T-helper 2 cell treated with Interferon-gamma antibody and Interleukin-4, amounts not matched to agents 5 μg/mL and 100 μg/mL, for 36 hours (primary cell): ENCODE results near the gene MED16.
A peak's percentile ranks its signal among the peaks of the same experiment; 100 is the strongest.

Experiments used
- DNase-seq: peaks from one replicate; pipeline ENCODE4 v3.0.0; 2021; ENCODE audit warnings: low spot score
- H3K27ac Mint-ChIP-seq: one replicate; pipeline ENCODE4 v1.8.0; 2021; ENCODE audit warnings: mild to moderate bottlenecking, mixed read lengths
- H3K27me3 Mint-ChIP-seq: one replicate; pipeline ENCODE4 v1.8.0; 2021; ENCODE audit warnings: low read depth, mixed read lengths
- H3K36me3 Mint-ChIP-seq: one replicate; pipeline ENCODE4 v1.8.0; 2021; ENCODE audit warnings: low read depth, mixed read lengths
- H3K4me1 Mint-ChIP-seq: one replicate; pipeline ENCODE4 v1.8.0; 2021; ENCODE audit warnings: low read depth, mixed read lengths
- H3K4me3 Mint-ChIP-seq: one replicate; pipeline ENCODE4 v1.8.0; 2022; ENCODE audit warnings: mild to moderate bottlenecking, moderate library complexity, mixed read lengths
- H3K9me3 Mint-ChIP-seq: one replicate; pipeline ENCODE4 v1.8.0; 2021; ENCODE audit warnings: mixed read lengths

Gene MED16

DNA sequence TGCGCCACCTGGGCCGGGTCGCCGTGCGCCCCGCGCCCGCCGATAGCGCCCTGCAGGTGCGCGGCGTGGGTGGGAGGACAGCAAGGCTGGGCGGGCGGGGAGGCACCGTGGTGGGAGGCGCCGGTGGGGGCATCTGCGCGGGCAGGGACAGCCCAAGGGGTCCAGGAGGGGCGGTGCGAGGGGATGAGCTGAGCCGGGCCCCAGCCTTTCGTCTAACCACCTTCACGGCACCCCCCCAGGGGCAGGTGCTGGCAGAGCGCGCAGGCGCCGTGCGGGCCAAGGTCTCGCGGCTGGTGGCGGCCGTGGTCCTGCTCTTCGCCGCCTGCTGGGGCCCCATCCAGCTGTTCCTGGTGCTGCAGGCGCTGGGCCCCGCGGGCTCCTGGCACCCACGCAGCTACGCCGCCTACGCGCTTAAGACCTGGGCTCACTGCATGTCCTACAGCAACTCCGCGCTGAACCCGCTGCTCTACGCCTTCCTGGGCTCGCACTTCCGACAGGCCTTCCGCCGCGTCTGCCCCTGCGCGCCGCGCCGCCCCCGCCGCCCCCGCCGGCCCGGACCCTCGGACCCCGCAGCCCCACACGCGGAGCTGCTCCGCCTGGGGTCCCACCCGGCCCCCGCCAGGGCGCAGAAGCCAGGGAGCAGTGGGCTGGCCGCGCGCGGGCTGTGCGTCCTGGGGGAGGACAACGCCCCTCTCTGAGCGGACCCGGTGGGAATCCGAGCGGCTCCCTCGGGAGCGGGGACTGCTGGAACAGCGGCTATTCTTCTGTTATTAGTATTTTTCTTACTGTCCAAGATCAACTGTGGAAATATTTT lies 27.3 kb upstream of the MED16 start:
- peak overlapping the region; percentile 72 for H3K27ac Mint-ChIP-seq
- DNase-seq: peak; percentile 77
- no peaks in the 10 kb centered on the region for H3K9me3 Mint-ChIP-seq
- H3K27me3 Mint-ChIP-seq: peaks cover 11% of the 10 kb centered on the region
- no peaks in the 10 kb centered on the region for H3K36me3 Mint-ChIP-seq
- H3K4me3 Mint-ChIP-seq: peak overlapping the region; percentile 78
- H3K4me1 Mint-ChIP-seq: peaks cover 12% of the 10 kb centered on the region

GRCh38 chr19:919199-920050 lies 26.4 kb upstream of the MED16 start:
- Mint-ChIP-seq H3K4me1 (peaks cover 11% of the 10 kb centered on the region), H3K27ac (no peak overlapping the region), H3K27me3 (peaks cover 11% of the 10 kb centered on the region), H3K36me3 (no peaks in the 10 kb centered on the region), H3K9me3 (no peaks in the 10 kb centered on the region), H3K4me3 (peak overlapping the region; percentile 61)
- peak; percentile 48 for DNase-seq

GRCh38 chr19:918481-919198 lies 25.7 kb upstream of the MED16 start:
- Mint-ChIP-seq H3K4me3 (peak overlapping the region; percentile 61), H3K9me3 (no peaks in the 10 kb centered on the region), H3K36me3 (no peaks in the 10 kb centered on the region), H3K27me3 (peaks cover 11% of the 10 kb centered on the region), H3K27ac (no peak overlapping the region), H3K4me1 (peaks cover 10% of the 10 kb centered on the region)
- no peak for DNase-seq

DNA sequence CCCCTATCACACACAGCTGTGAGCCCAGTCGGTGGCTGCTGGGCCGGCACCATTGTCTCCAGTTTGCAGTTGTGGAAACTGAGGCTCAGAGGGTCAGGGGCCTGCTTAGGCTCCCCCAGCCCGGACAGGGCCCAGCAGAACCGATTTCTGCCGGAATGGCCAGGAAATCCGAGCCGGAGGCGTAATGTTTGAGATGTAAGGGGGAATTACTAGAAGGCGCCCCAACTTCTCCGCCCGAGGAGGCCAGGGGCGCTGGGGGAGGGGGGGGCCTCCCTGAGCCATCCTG lies 25.1 kb upstream of the MED16 start:
- H3K9me3 Mint-ChIP-seq: no peaks in the 10 kb centered on the region
- H3K27me3 Mint-ChIP-seq: peaks cover 11% of the 10 kb centered on the region
- no peaks in the 10 kb centered on the region for H3K36me3 Mint-ChIP-seq
- H3K27ac Mint-ChIP-seq: peak overlapping the region; percentile 41
- DNase-seq: no peak
- H3K4me1 Mint-ChIP-seq: peaks cover 10% of the 10 kb centered on the region
- H3K4me3 Mint-ChIP-seq: peak overlapping the region; percentile 77

DNA sequence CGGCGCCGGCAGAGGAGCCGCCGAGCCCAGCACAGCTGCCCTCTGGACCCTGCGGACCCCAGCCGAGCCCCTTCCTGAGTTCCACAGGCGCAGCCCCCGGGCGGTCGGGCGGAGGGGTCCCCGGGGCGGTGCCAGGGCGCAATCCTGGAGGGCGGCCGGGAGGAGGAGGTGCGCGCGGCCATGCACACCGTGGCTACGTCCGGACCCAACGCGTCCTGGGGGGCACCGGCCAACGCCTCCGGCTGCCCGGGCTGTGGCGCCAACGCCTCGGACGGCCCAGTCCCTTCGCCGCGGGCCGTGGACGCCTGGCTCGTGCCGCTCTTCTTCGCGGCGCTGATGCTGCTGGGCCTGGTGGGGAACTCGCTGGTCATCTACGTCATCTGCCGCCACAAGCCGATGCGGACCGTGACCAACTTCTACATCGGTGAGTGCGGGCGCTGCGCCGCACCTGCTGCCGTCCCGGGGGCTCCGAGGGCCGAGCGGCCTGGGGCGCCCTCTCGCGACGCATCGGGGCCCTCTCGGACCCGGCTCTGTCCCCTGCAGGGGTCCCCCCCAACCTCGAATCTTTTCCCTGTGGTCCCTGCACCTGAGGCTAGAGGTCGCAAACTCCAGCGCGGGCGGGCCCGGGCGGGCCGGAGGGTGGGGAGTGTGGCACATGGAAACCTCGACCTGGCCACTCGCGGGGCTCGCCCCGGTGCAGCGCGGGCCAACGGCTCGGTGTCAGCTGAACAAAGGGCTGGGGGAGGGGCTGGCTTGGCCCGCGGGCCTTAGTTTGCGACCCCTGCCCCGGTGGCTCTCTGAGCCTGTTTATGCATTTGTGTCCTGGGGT lies 24.6 kb upstream of the MED16 start, which contains the start of gene KISS1R:
Gene KISS1R (plus strand): TSS at position 11 of the 829 bp plus-strand sequence. CDS start 170 bp downstream, at position 181.
- Mint-ChIP-seq H3K4me1 (peaks cover 10% of the 10 kb centered on the region), H3K27ac (peak within 1 kb of the TSS; percentile 41), H3K4me3 (peak within 1 kb of the TSS; percentile 77), H3K36me3 (no peaks in the 10 kb centered on the region), H3K27me3 (peaks cover 11% of the 10 kb centered on the region), H3K9me3 (no peaks in the 10 kb centered on the region)
- DNase-seq: peak; percentile 34

- H3K4me3 Mint-ChIP-seq: no peak overlapping the region
- no peak for DNase-seq
- H3K36me3 Mint-ChIP-seq: no peaks in the 10 kb centered on the region
- no peak overlapping the region for H3K27ac Mint-ChIP-seq
- H3K4me1 Mint-ChIP-seq: peaks cover 8% of the 10 kb centered on the region
- H3K9me3 Mint-ChIP-seq: no peaks in the 10 kb centered on the region
- peaks cover 11% of the 10 kb centered on the region for H3K27me3 Mint-ChIP-seq
Observed at GRCh38 chr19:916645-917322, 23.8 kb upstream of the MED16 start.

GRCh38 chr19:913080-913748 lies 20.2 kb upstream of the MED16 start, which contains the start of gene R3HDM4:
R3HDM4 (minus strand) TSS chr19:913219; CDS start chr19:913157, 62 bp downstream.
- Mint-ChIP-seq H3K4me3 (peak within 1 kb of the TSS; percentile 84), H3K4me1 (peaks cover 17% of the 10 kb centered on the region), H3K27me3 (peaks cover 6% of the 10 kb centered on the region), H3K36me3 (peaks cover 10% of the 10 kb centered on the region), H3K27ac (peak within 1 kb of the TSS; percentile 93), H3K9me3 (no peaks in the 10 kb centered on the region)
- peak; percentile 83 for DNase-seq

GRCh38 chr19:912181-913079 lies 19.4 kb upstream of the MED16 start:
- Mint-ChIP-seq H3K4me1 (peaks cover 17% of the 10 kb centered on the region), H3K9me3 (no peaks in the 10 kb centered on the region), H3K4me3 (peak overlapping the region; percentile 84), H3K36me3 (peaks cover 10% of the 10 kb centered on the region), H3K27me3 (peaks cover 3% of the 10 kb centered on the region), H3K27ac (peak overlapping the region; percentile 89)
- no peak for DNase-seq

GRCh38 chr19:911197-912033 lies 18.4 kb upstream of the MED16 start:
- Mint-ChIP-seq H3K4me3 (peak overlapping the region; percentile 69), H3K27ac (peak overlapping the region; percentile 78), H3K9me3 (no peaks in the 10 kb centered on the region), H3K27me3 (no peaks in the 10 kb centered on the region), H3K4me1 (peaks cover 20% of the 10 kb centered on the region), H3K36me3 (peaks cover 12% of the 10 kb centered on the region)
- DNase-seq: no peak

DNA sequence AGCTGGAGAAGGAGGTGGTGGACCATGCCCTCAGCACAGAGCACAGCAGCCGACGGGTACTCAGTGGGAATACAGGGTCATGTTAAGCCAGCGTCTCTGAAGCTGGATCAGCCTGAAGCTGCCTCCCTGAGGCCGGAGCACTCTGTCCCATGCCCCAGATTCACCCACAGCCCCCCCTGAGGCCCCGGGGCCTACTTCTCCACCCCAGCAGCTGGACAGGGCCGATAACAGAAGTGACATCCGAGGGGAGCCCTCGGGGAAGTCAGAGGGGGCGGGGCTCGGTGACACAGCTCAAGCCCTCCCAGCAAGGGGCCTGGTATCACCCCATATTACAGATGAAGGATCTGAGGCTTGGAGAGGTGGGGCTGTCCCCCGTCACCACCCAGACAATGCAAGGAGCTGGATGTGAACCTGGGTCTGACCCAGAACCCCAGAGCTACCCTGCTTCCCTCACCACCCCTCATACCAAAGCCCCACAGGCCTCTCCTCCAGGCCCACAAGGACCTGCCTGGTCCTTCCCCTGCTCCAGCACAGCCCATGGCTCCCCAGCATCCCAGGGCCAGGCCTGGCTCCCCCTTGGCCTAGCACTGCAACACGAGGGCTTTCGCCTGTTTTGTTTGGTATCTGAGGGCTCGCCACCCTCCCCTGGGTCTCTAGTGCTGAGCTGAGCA lies 14.3 kb upstream of the MED16 start:
- no peak for DNase-seq
- Mint-ChIP-seq H3K9me3 (no peaks in the 10 kb centered on the region), H3K27ac (peak overlapping the region; percentile 77), H3K27me3 (no peaks in the 10 kb centered on the region), H3K36me3 (peaks cover 12% of the 10 kb centered on the region), H3K4me1 (peaks cover 21% of the 10 kb centered on the region), H3K4me3 (no peak overlapping the region)

DNA sequence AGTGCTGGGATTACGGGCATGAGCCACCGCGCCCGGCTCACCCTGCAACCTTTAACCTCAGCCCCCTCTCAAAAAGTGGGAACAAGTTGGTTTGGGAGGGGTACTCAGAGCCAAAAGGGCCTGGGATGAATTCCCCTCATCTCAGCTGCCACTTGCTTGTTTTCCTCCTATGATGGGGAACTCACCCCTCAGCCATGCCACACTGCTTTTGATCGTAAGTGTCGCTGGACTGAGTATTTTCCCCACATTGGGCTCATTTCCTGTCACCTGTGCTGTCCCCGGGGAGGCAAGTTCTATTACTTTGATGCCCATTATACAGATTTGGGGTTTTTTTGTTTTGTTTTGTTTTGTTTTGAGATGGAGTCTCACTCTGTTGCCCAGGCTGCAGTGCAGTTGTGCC lies 13.5 kb upstream of the MED16 start:
- no peak for DNase-seq
- H3K4me1 Mint-ChIP-seq: peaks cover 21% of the 10 kb centered on the region

More for the DNA sequence above, 13.5 kb upstream of the MED16 start:
- Mint-ChIP-seq H3K36me3 (peaks cover 12% of the 10 kb centered on the region), H3K27me3 (no peaks in the 10 kb centered on the region), H3K4me3 (no peak overlapping the region), H3K27ac (peak overlapping the region; percentile 77), H3K9me3 (no peaks in the 10 kb centered on the region)
